Eye (tissue), 1 donor: ENCODE data around the gene DPP4.

Source experiments
- DNase-seq: peaks from one replicate; pipeline ENCODE4 v3.0.0-alpha.2; 2015

DPP4 gene

DNA sequence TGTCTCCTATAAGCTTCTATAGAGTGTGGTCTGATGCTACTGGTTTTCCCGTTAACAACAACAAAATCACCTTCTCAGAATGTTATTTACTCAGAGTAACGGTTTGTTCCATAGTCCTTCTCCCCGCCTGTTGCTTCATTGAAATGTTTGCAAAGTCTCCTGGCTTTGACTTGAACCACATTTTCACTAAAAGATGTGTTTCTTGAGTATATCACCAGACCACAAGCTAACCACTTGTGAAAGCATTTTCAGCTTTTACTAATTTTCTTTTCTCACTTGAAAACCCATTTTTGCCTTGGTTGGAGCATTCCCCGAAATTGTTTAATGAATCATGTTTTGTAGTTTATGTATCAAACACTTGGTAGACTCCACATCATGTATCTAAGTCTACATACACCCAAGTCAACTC is 121.2 kb downstream of the DPP4 start:
- no peak for DNase-seq

DNA sequence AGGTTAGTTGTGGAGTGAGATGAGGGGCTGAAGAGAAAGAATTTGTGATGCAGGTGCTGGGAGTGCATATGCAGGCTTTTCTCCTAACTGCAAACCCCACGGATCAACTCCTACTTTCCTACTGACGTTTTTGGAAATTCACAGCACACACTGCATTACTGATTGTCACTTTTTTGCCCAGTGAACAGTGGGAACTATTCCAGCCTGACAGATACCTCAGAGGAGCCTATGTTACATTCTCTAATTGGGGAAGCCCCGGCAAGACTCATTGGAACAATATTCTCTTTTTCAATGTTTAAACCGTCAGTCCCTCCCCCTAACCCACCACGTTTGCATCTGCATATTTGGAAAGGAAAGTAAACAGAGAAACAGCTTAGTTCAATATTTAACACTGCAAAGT is 126.2 kb downstream of the DPP4 start:
- no peak for DNase-seq

DNA sequence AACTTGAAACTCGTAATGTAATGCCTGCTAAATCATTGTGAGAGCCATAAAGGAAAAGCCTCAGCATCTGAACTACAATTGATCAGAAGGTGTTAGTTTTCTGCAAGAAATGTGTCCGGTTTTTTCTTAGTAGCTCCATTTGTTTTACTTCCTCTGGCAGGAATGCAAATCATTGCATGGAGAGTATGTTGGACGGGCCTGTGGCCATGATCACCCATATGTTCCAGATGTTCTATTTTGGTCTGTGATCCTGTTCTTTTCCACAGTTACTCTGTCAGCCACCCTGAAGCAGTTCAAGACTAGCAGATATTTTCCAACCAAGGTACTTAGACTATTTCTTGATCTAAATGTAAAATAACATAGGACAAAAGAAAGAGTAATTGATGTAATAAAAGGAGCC is 126.6 kb downstream of the DPP4 start:
- no peak for DNase-seq

DNA sequence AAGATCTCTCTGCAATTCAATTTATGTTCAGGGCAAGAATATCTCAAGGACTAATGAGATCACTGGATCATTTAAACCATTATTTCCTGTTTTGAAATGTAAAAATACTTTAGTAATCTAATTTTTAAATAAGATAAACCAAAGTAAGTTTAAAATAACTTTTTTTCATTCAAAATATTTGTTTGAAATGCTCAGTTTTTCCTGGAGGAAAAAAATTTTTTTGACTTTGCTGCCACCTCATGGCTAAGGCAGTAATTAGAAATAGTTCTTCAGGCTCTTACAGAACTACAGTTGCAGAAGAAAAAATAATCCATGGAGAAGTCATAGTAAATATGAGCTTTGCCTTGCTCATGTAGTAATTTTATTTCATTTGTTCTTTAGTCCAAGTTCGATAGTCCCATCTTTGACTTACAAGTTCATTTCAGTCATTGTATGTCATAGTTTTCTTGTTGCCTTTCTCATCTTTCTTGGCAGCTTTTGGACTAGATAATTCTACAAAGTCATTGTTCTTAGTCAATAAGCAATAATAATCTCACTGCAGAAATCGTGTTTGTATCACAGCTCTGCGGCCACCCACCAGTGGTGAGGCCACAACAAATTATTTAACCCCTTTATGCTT is 127.4 kb downstream of the DPP4 start:
- DNase-seq: peak; percentile 63

DNA sequence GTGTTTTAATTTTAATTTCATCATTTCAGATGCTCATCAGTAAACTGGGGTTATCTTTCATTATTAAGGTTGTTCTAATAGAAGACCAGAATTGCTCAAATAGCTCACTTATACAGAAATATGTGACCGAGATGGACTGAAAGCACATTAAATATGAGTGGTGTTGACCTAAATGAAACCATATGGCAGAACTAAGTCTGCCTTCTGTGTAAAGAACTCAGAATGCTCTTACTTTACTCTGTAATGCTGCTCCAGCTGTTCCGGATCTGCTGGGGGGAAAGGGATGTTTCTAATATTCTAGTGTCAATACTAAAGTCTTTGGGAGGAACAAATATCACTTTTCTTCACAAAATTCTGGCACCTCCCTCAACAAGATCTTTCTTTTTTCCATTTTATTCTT is 131.0 kb downstream of the DPP4 start:
- peak; percentile 18 for DNase-seq
